Adrenal gland (tissue), 12 donors: ENCODE data around the gene RHEBL1. TPM values are rescaled to one million over a fixed set of nuclear protein-coding genes. Genes with fewer than 3 reads are reported as not detected.

ENCODE experiments used
- DNase-seq, 7 donors: peaks; one replicate each; pipeline ENCODE4 v3.0.0-alpha.2; 2019 to 2020
- H3K27ac ChIP-seq, 5 donors: fragments of 200-600 bp; sonication (generic) in 4 of 5; 1 replicate in 3 of 5; 2 replicates in 2 of 5; pipeline versions ENCODE4 v1.5.1 to v1.8.0; 2016 to 2020; ENCODE audit warnings: mild to moderate bottlenecking in 1 of 5
- H3K27me3 ChIP-seq: fragments of 200-600 bp; 2 replicates; pipeline ENCODE4 v1.8.0; 2021
- H3K36me3 ChIP-seq, 2 donors: fragments of 200-600 bp; replicated peaks in 1 of 2; 1 replicate in 1 of 2; 2 replicates in 1 of 2; pipeline versions ENCODE4 v1.5.1 to v1.8.0; 2018 to 2022
- H3K4me1 ChIP-seq, 2 donors: fragments of 200-600 bp; replicated peaks in 1 of 2; 1 replicate in 1 of 2; 2 replicates in 1 of 2; pipeline versions ENCODE4 v1.5.1 to v1.8.0; 2018 to 2021
- H3K4me3 ChIP-seq, 4 donors: fragments of 200-600 bp; sonication (generic) in 3 of 4; one replicate each; pipeline ENCODE4 v1.5.1; 2016 to 2018
- H3K9me3 ChIP-seq, 3 donors: fragments of 200-600 bp; sonication (generic) in 1 of 3; replicated peaks in 1 of 3; 1 replicate in 2 of 3; 2 replicates in 1 of 3; pipeline versions ENCODE4 v1.5.1 to v1.8.0; 2016 to 2021
- CTCF ChIP-seq, 6 experiments: fragments of 450-650 bp in 4 of 6; fragments of 200-600 bp in 2 of 6; sonication (generic) in 1 of 6; IDR thresholded peaks; 1 replicate in 5 of 6; 2 replicates in 1 of 6; pipeline versions ENCODE4 v1.5.1 to v1.8.0; 2016 to 2021; ENCODE audit warnings: antibody characterized with exemption in 6 of 6, mild to moderate bottlenecking in 2 of 6, moderate library complexity in 1 of 6
- POLR2A ChIP-seq, 2 donors: fragments of 450-650 bp; IDR thresholded peaks; one replicate each; pipeline ENCODE4 v1.6.1; 2017; ENCODE audit warnings: antibody characterized with exemption in 2 of 2, mild to moderate bottlenecking in 2 of 2, moderate library complexity in 1 of 2
- WGBS, 4 donors: extraction: QIAGEN DNeasy Blood & Tissue Kit in 2 of 4; methylation state at CpG; one replicate each; pipeline versions ENCODE4 v1.1.5 to v1.1.7; 2013 to 2017; 5-methylcytosine and 5-hydroxymethylcytosine counted together
- intact Hi-C, 2 donors: fragments of 100-400 bp; cut with DNase I; formaldehyde crosslinking; loops; one replicate each; pipeline versions ENCODE4 v1.14.1 to v1.15.0; 2022 to 2023
- polyA plus RNA-seq, 3 donors: library from polyadenylated mRNA; stranded (reverse); fragments of 200-250 nt in 2 of 3; fragments of 350-450 nt in 1 of 3; fragmentation: Illumina TruSeq in 1 of 3; extraction: RNeasy Lipid Tissue Mini Kit (QIAGEN cat#74804) in 1 of 3; gene quantifications; one replicate each; pipeline ENCODE4 v1.2.3, GENCODE V29; 2013 to 2014
- total RNA-seq, 9 donors: library from RNA; depleted of rRNA in 4 of 9; stranded (reverse); fragments of >200 nt in 4 of 9; fragments of 120-200 nt in 1 of 9; fragmentation: NEBNext Ultra II Directional in 1 of 9; extraction: Animal tissue kit (Norgen Biotek cat#: 25700) in 1 of 9; gene quantifications; one replicate each; pipeline versions ENCODE4 v1.1.0 to v1.2.4, GENCODE V29; 2013 to 2023
- donor health status: healthy with polysubstance abuse.
- donor health status: Bipolar disorder and iron deficiency.
- donor health status: DM: yes; HTN: yes; CAD: no.
- donor health status: DM: no; HTN: no; CAD: no.
- donor health status: DM: no; HTN: no; CAD: no.
- donor health status: DM: yes; HTN: yes; CAD: no.

The RHEBL1 gene
- total and polyA plus RNA-seq, 12 donors: 0.26 to 1.8 (median 0.34) TPM; not detected in 4

DNA sequence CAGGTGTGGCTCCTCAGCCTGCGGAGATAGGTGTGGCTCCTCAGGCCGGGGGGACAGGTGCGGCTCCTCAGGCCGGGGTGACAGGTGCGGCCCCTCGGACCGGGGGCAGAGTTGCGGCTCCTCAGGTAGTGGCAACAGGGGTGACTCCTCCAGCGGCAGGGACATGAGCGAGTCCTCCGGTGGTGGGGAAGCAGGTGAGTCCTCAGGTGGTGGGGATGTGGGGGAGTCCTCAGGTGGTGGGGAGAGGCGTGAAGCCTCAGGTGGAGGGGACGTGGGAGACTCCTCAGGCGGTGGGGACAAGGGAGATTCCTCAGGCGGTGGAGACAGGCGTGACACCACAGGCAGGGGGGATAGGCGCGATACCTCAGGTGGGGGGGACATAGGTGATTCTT, 18.4 kb downstream of the RHEBL1 start:
- Histone ChIP-seq H3K4me1 (peaks cover 14 to 15% of the 10 kb centered on the region in 2 donors), H3K27ac (no peak overlapping the region), H3K4me3 (no peak overlapping the region), H3K9me3 (no peaks in the 10 kb centered on the region), H3K36me3 (peaks cover 0 to 88% of the 10 kb centered on the region in 2 donors), H3K27me3 (no peaks in the 10 kb centered on the region)
- intact Hi-C loops: no loop called here
- DNase-seq: peak in 2 of 7 donors; percentile 12 to 26
- TF ChIP-seq POLR2A (IDR thresholded peaks at IDR 0.05): no peak
- TF ChIP-seq CTCF (IDR thresholded peaks at IDR 0.05): no peak
- 90 to 96% (median 93%) methylated on average over 17 to 18 of the region's 18 CpGs for WGBS, 4 donors

GRCh38 chr12:49050507-49051372, 19.0 kb downstream of the RHEBL1 start:
- Histone ChIP-seq H3K4me3 (no peak overlapping the region), H3K27me3 (no peaks in the 10 kb centered on the region), H3K4me1 (peaks cover 8% of the 10 kb centered on the region in 2 donors), H3K27ac (no peak overlapping the region), H3K9me3 (no peaks in the 10 kb centered on the region), H3K36me3 (peaks cover 0 to 94% of the 10 kb centered on the region in 2 donors)
- 88 to 90% (median 89%) methylated on average over 8 to 13 of the region's 13 CpGs for WGBS, 4 donors
- peak in 1 of 7 donors; percentile 13 for DNase-seq
- TF ChIP-seq POLR2A (IDR thresholded peaks at IDR 0.05) (no peak), CTCF (IDR thresholded peaks at IDR 0.05) (no peak)
- intact Hi-C loops: no loop called here

DNA sequence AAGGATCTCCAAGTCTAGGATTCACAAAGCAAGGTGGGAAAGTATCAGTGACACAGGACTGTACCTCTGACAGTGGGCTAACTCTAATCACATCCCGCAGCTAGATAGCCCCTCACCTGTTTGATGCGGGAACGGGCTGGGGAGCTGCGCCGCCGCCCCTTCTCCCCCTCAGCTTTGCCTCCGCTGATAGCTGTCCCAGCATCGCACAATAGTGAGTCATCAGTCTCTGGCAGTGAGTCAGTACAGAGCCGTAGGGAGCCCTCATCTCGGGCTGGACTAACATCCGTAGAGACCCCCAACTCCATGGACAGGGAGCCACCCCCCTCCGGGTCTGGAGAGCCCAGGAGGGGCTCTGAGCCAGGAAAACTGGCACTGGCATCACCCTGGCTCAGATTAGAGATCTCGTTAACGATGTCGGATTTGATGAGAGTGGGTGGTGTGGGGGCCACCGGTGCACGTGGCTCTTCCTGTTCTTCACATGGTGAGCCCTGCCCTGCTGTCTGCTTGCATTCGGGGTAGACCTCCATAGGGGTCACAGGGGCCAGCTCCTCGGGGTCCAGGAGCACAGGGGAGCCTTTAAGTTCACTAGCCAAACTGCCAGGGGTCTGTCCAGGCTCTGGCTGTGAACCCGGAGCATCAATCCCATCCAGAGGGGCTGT, 20.1 kb downstream of the RHEBL1 start:
- peak in 5 of 7 donors; percentile 52 to 71 (median 67) for DNase-seq
- TF ChIP-seq POLR2A (IDR thresholded peaks at IDR 0.05): no peak
- TF ChIP-seq CTCF (IDR thresholded peaks at IDR 0.05): no peak
- Histone ChIP-seq H3K27ac (peak overlapping the region in 1 of 5 donors; percentile 2), H3K4me1 (no peaks in the 10 kb centered on the region), H3K36me3 (peaks cover 0 to 98% of the 10 kb centered on the region in 2 donors), H3K27me3 (no peaks in the 10 kb centered on the region), H3K4me3 (no peak overlapping the region), H3K9me3 (no peaks in the 10 kb centered on the region)
- WGBS, 4 donors: 49 to 77% (median 58%) methylated on average over 5 to 20 of the region's 20 CpGs
- intact Hi-C loops: no loop called here

DNA sequence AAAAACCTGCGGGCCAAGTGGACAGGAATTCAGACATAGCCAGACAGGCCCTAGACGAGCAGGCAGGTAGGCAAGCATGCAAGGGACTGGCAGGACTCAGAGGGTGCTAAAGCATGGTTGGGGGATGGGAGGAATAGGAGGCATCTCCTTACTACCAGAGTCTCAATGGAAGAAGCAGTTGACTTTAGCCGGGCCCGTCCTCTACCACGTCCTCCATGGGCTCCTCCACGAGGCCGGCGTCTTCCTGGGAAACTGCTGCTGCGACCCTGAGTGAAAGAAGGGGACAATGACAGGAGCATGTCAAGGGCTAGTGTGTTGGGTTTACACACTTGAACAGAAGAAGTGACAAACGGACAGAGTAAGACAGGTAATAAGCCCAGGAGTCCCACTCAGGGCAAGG, 20.8 kb downstream of the RHEBL1 start:
- no peaks in the 10 kb centered on the region for H3K27me3 ChIP-seq
- H3K4me1 ChIP-seq: no peaks in the 10 kb centered on the region
- 80 to 88% (median 84%) methylated on average over 10 of the region's 10 CpGs for WGBS, 4 donors
- no peak overlapping the region for H3K27ac ChIP-seq
- H3K4me3 ChIP-seq: no peak overlapping the region
- DNase-seq: no peak
- no peaks in the 10 kb centered on the region for H3K9me3 ChIP-seq
- no peak for TF ChIP-seq CTCF (IDR thresholded peaks at IDR 0.05)
- no peak for TF ChIP-seq POLR2A (IDR thresholded peaks at IDR 0.05)
- H3K36me3 ChIP-seq: peaks cover 0 to 98% of the 10 kb centered on the region in 2 donors
- intact Hi-C loops: no loop called here
